HCT116 (cell line): ENCODE data around the gene UXT. TPM values are rescaled to one million over a fixed set of nuclear protein-coding genes. Genes with fewer than 3 reads are reported as not detected.

Experiments used
- ATAC-seq: fragments of 200-7000 bp; cut with Tn5 transposase; 2 replicates; pipeline ENCODE4 v1.9.1; 2020; ENCODE audit warnings: mild to moderate bottlenecking, moderate library complexity
- BruUV-seq: library from RNA; stranded (reverse); fragments of 400-500 nt; replicated peaks from 2 replicates; lab custom pipeline; 2021; lab: Mats Ljungman, UMichigan
- CTCF ChIA-PET: fragments of 300-600 bp; sonication (Branson Sonifier 250); formaldehyde crosslinking; loops from one replicate; lab custom pipeline; 2021; ENCODE audit warnings: antibody characterized with exemption; lab: Charles Lee
- POLR2A ChIA-PET: fragments of 300-600, 350-600 bp; sonication (Branson Sonifier 250); formaldehyde crosslinking; loops from one replicate; lab custom pipeline; 2021; ENCODE audit warnings: antibody characterized with exemption; lab: Charles Lee
- RAD21 ChIA-PET, 2 experiments: fragments of 300-600 bp; sonication (Branson Sonifier 250); formaldehyde crosslinking; loops; one replicate each; lab custom pipeline; 2023; ENCODE audit warnings: low total read pairs in 2 of 2; ENCODE audit not compliant: uncharacterized antibody in 2 of 2, unreplicated experiment in 2 of 2, low non-redundant PET in 1 of 2; lab: Charles Lee
- DNase-seq: peaks from one replicate; pipeline ENCODE4 v3.0.0-alpha.2; 2010; ENCODE audit warnings: low read depth, low spot score
- H2AFZ ChIP-seq: fragments of 200-600 bp; shearing (Covaris generic), sonication (generic); 2 replicates; pipeline ENCODE4 v1.6.1; 2017; ENCODE audit warnings: low read depth, mixed run types, mixed read lengths, antibody characterized with exemption, low read length; ENCODE audit not compliant: poor library complexity, severe bottlenecking
- H3K27ac ChIP-seq: 2 replicates; pipeline ENCODE4 v1.5.1; 2012; ENCODE audit warnings: low read depth, low read length
- H3K27me3 ChIP-seq: fragments of 200-600 bp; sonication (generic); 2 replicates; pipeline ENCODE4 v1.6.1; 2016; ENCODE audit warnings: mixed run types, low read length, mixed read lengths; ENCODE audit not compliant: insufficient read depth
- H3K36me3 ChIP-seq, 2 experiments: fragments of 200-500 bp in 1 of 2; fragments of 200-600 bp in 1 of 2; sonication (Bioruptor generic) in 1 of 2; sonication (generic) in 1 of 2; 2 replicates each; pipeline versions ENCODE4 v1.5.1 to v1.6.1; 2014 to 2016; ENCODE audit warnings: low read length in 2 of 2, inconsistent platforms in 1 of 2, mixed read lengths in 1 of 2, mixed run types in 1 of 2; ENCODE audit not compliant: insufficient read depth in 2 of 2, control insufficient read depth in 1 of 2
- H3K4me1 ChIP-seq, 2 experiments: fragments of 200-600 bp in 1 of 2; sonication (generic) in 1 of 2; 2 replicates each; pipeline versions ENCODE4 v1.5.1 to v1.6.1; 2012 to 2017; ENCODE audit warnings: low read length in 2 of 2, inconsistent platforms in 1 of 2, mild to moderate bottlenecking in 1 of 2, mixed read lengths in 1 of 2, mixed run types in 1 of 2, moderate library complexity in 1 of 2; ENCODE audit not compliant: insufficient read depth in 2 of 2, control insufficient read depth in 1 of 2
- H3K4me2 ChIP-seq: fragments of 200-600 bp; sonication (generic); 2 replicates; pipeline ENCODE4 v1.6.1; 2017; ENCODE audit warnings: mixed run types, low read length, mixed read lengths
- H3K4me3 ChIP-seq, 2 experiments: fragments of 200-600 bp in 1 of 2; sonication (generic) in 1 of 2; replicated peaks in 1 of 2; 2 replicates each; pipeline ENCODE4 v1.5.1; 2011 to 2016; ENCODE audit warnings: low read length in 2 of 2, control low read depth in 1 of 2, low read depth in 1 of 2, mild to moderate bottlenecking in 1 of 2, mixed read lengths in 1 of 2, mixed run types in 1 of 2
- H3K79me2 ChIP-seq: fragments of 200-600 bp; sonication (generic); 2 replicates; pipeline ENCODE4 v1.6.1; 2017; ENCODE audit warnings: mild to moderate bottlenecking, mixed run types, low read length, moderate library complexity, mixed read lengths; ENCODE audit not compliant: insufficient read depth
- H3K9ac ChIP-seq: fragments of 200-600 bp; sonication (generic); 2 replicates; pipeline ENCODE4 v1.6.1; 2016; ENCODE audit warnings: low read length, mixed read lengths
- H3K9me2 ChIP-seq: fragments of 200-600 bp; sonication (generic), shearing (Covaris generic); 2 replicates; pipeline ENCODE4 v1.6.1; 2017; ENCODE audit warnings: mixed run types, mild to moderate bottlenecking, moderate library complexity; ENCODE audit not compliant: insufficient read depth
- H3K9me3 ChIP-seq, 2 experiments: fragments of 200-500 bp in 1 of 2; fragments of 200-600 bp in 1 of 2; sonication (Bioruptor generic) in 1 of 2; sonication (generic) in 1 of 2; 2 replicates each; pipeline ENCODE4 v1.6.1; 2014 to 2017; ENCODE audit warnings: low read length in 2 of 2, mixed read lengths in 2 of 2, inconsistent platforms in 1 of 2, low read depth in 1 of 2, mild to moderate bottlenecking in 1 of 2, mixed run types in 1 of 2, moderate library complexity in 1 of 2; ENCODE audit not compliant: control insufficient read depth in 1 of 2, insufficient read depth in 1 of 2
- H4K20me1 ChIP-seq: fragments of 200-600 bp; sonication (generic), shearing (Covaris generic); 2 replicates; pipeline ENCODE4 v1.6.1; 2017; ENCODE audit warnings: mixed run types, mild to moderate bottlenecking, moderate library complexity; ENCODE audit not compliant: insufficient read depth
- FOSL1 ChIP-seq: IDR thresholded peaks from 2 replicates; pipeline ENCODE4 v1.6.1; 2012; ENCODE audit warnings: low read depth
- POLR2AphosphoS5 ChIP-seq: IDR thresholded peaks from 2 replicates; pipeline ENCODE4 v1.6.1; 2011; ENCODE audit warnings: mild to moderate bottlenecking, low read depth, low read length, moderate library complexity
- REST ChIP-seq: IDR thresholded peaks from 2 replicates; pipeline ENCODE4 v1.6.1; 2012; ENCODE audit warnings: low read depth
- SP1 ChIP-seq: IDR thresholded peaks from 2 replicates; pipeline ENCODE4 v1.6.1; 2012; ENCODE audit warnings: low read depth
- SRF ChIP-seq: IDR thresholded peaks from 2 replicates; pipeline ENCODE4 v1.6.1; 2012; ENCODE audit warnings: low read depth
- YY1 ChIP-seq: IDR thresholded peaks from 2 replicates; pipeline ENCODE4 v1.6.1; 2011; ENCODE audit warnings: low read length, low read depth, moderate library complexity, mild to moderate bottlenecking; ENCODE audit not compliant: insufficient replicate concordance; ENCODE audit errors: extremely low read depth
- ZFX ChIP-seq: fragments of 450-650 bp; IDR thresholded peaks from 2 replicates; pipeline ENCODE4 v1.6.1; 2017
- ZNF274 ChIP-seq: fragments of 200-500 bp; sonication (Bioruptor generic); IDR thresholded peaks from 2 replicates; pipeline ENCODE4 v1.6.1; 2014; ENCODE audit warnings: mild to moderate bottlenecking, low read depth, low read length, inconsistent platforms
- intact Hi-C: fragments of 100-400 bp; cut with micrococcal nuclease; formaldehyde crosslinking; loops from 2 replicates; pipeline ENCODE4 v1.10.0; 2022
- total RNA-seq: library from RNA; stranded (reverse); gene quantifications from one replicate; pipeline ENCODE4 v1.2.1, GENCODE V29; 2021; ENCODE audit not compliant: unreplicated experiment

UXT gene
- total RNA-seq, 1 experiment from 2014 or later: 106 TPM

- H3K4me2 ChIP-seq: no peak overlapping the region
- H4K20me1 ChIP-seq: no peaks in the 10 kb centered on the region
- H3K4me1 ChIP-seq: peaks cover 2 to 10% of the 10 kb centered on the region in 2 experiments; a peak in 3 of 4 replicates
- H3K9ac ChIP-seq: no peak overlapping the region
- RAD21 ChIA-PET: no interaction called here
- H3K4me3 ChIP-seq: no peak overlapping the region
- H3K27me3 ChIP-seq: no peaks in the 10 kb centered on the region
- peaks cover 38% of the 10 kb centered on the region for H3K79me2 ChIP-seq
- intact Hi-C loops: loop anchor here (2.0 kb wide), 1 partner anchor 83 kb away; no protein-coding TSS in a partner anchor
- CTCF ChIA-PET: no interaction called here
- no peaks in the 10 kb centered on the region for H3K9me3 ChIP-seq
- H3K27ac ChIP-seq: no peak overlapping the region
- POLR2A ChIA-PET: no interaction called here
- H2AFZ ChIP-seq: no peak overlapping the region
- TF ChIP-seq POLR2AphosphoS5: no peak
- no peak for TF ChIP-seq SP1
- no peak for TF ChIP-seq FOSL1
- TF ChIP-seq REST: no peak
- no peak for TF ChIP-seq YY1
- no peak for TF ChIP-seq ZNF274
- TF ChIP-seq ZFX: no peak
- no peak for TF ChIP-seq SRF
- DNase-seq: no peak
- BruUV-seq: no TSS peak
- H3K36me3 ChIP-seq: peaks cover 0 to 4% of the 10 kb centered on the region in 2 experiments; a peak in 1 of 4 replicates
- H3K9me2 ChIP-seq: no peaks in the 10 kb centered on the region
- no peak for ATAC-seq
Measured at GRCh38 chrX:47645530-47645929, 13.4 kb downstream of the UXT start.
